Liver (tissue), 9 donors: ENCODE results near the gene RHO. TPM values are rescaled to one million over a fixed set of nuclear protein-coding genes. Genes with fewer than 3 reads are reported as not detected.

Experiments
- DNase-seq: peaks from one replicate; pipeline ENCODE4 v3.0.0-alpha.2; 2017; ENCODE audit warnings: low spot score
- H3K27ac ChIP-seq, 2 donors: one replicate each; pipeline ENCODE4 v1.7.0; 2013; ENCODE audit warnings: inconsistent platforms in 2 of 2, low read length in 2 of 2, control low read depth in 1 of 2, low read depth in 1 of 2, mild to moderate bottlenecking in 1 of 2
- H3K27me3 ChIP-seq, 4 donors: one replicate each; pipeline versions ENCODE4 v1.6.1 to v1.7.0; 2013; ENCODE audit warnings: low read length in 3 of 4, inconsistent platforms in 1 of 4, mild to moderate bottlenecking in 1 of 4, moderate library complexity in 1 of 4; ENCODE audit not compliant: control insufficient read depth in 4 of 4, insufficient read depth in 4 of 4
- H3K36me3 ChIP-seq, 4 donors: one replicate each; pipeline versions ENCODE4 v1.6.1 to v1.7.0; 2013; ENCODE audit warnings: low read length in 3 of 4, mild to moderate bottlenecking in 3 of 4, low read depth in 1 of 4, moderate library complexity in 1 of 4; ENCODE audit not compliant: control insufficient read depth in 4 of 4, insufficient read depth in 3 of 4
- H3K4me1 ChIP-seq, 4 donors: one replicate each; pipeline versions ENCODE4 v1.6.1 to v1.7.0; 2013; ENCODE audit warnings: low read length in 3 of 4, mild to moderate bottlenecking in 3 of 4, moderate library complexity in 1 of 4; ENCODE audit not compliant: control insufficient read depth in 4 of 4, insufficient read depth in 4 of 4
- H3K4me3 ChIP-seq, 3 donors: one replicate each; pipeline versions ENCODE4 v1.6.1 to v1.7.0; 2013; ENCODE audit warnings: low read length in 3 of 3, control low read depth in 1 of 3, low read depth in 1 of 3, mild to moderate bottlenecking in 1 of 3
- H3K9ac ChIP-seq, 2 donors: one replicate each; pipeline ENCODE4 v1.7.0; 2013; ENCODE audit warnings: low read length in 2 of 2, mild to moderate bottlenecking in 2 of 2, moderate library complexity in 2 of 2, control low read depth in 1 of 2, low read depth in 1 of 2
- H3K9me3 ChIP-seq, 4 donors: one replicate each; pipeline versions ENCODE4 v1.6.1 to v1.7.0; 2013; ENCODE audit warnings: low read length in 3 of 4; ENCODE audit not compliant: control insufficient read depth in 4 of 4
- ATF3 ChIP-seq: IDR thresholded peaks from 2 replicates; pipeline ENCODE4 v1.6.1; 2016; ENCODE audit warnings: antibody characterized with exemption
- CTCF ChIP-seq: fragments of 150-350 bp; IDR thresholded peaks from 2 replicates; pipeline ENCODE4 v1.5.1; 2017; ENCODE audit warnings: improper control_type of control experiment, low read depth, low read length; ENCODE audit not compliant: missing input control
- EGR1 ChIP-seq, 2 donors: IDR thresholded peaks; 2 replicates each; pipeline ENCODE4 v1.6.1; 2016 to 2018; ENCODE audit warnings: antibody characterized with exemption in 2 of 2, low read depth in 2 of 2
- FOXA1 ChIP-seq: IDR thresholded peaks from 2 replicates; pipeline ENCODE4 v1.6.1; 2016; ENCODE audit warnings: antibody characterized with exemption
- FOXA2 ChIP-seq: IDR thresholded peaks from 2 replicates; pipeline ENCODE4 v1.6.1; 2016; ENCODE audit warnings: antibody characterized with exemption
- GABPA ChIP-seq, 2 donors: IDR thresholded peaks in 1 of 2; conservative IDR thresholded peaks in 1 of 2; 2 replicates each; pipeline ENCODE4 v1.6.1; 2016; ENCODE audit warnings: antibody characterized with exemption in 2 of 2, mild to moderate bottlenecking in 1 of 2, moderate library complexity in 1 of 2
- HNF4A ChIP-seq, 2 donors: conservative IDR thresholded peaks; 2 replicates each; pipeline ENCODE4 v1.6.1; 2016; ENCODE audit warnings: antibody characterized with exemption in 2 of 2, mild to moderate bottlenecking in 2 of 2
- HNF4G ChIP-seq: IDR thresholded peaks from 2 replicates; pipeline ENCODE4 v1.6.1; 2016; ENCODE audit warnings: antibody characterized with exemption
- JUND ChIP-seq, 2 donors: IDR thresholded peaks; 2 replicates each; pipeline ENCODE4 v1.6.1; 2016; ENCODE audit warnings: antibody characterized with exemption in 2 of 2
- MAX ChIP-seq: IDR thresholded peaks from 2 replicates; pipeline ENCODE4 v1.6.1; 2016; ENCODE audit warnings: antibody characterized with exemption
- NR2F2 ChIP-seq: IDR thresholded peaks from 2 replicates; pipeline ENCODE4 v1.6.1; 2016; ENCODE audit warnings: antibody characterized with exemption
- RAD21 ChIP-seq, 2 donors: IDR thresholded peaks; 2 replicates each; pipeline ENCODE4 v1.6.1; 2016; ENCODE audit warnings: antibody characterized with exemption in 2 of 2, mild to moderate bottlenecking in 2 of 2
- REST ChIP-seq: IDR thresholded peaks from 2 replicates; pipeline ENCODE4 v1.6.1; 2016; ENCODE audit warnings: antibody characterized with exemption, mild to moderate bottlenecking
- RXRA ChIP-seq, 2 donors: IDR thresholded peaks; 2 replicates each; pipeline ENCODE4 v1.6.1; 2017 to 2018; ENCODE audit warnings: antibody characterized with exemption in 2 of 2, mild to moderate bottlenecking in 1 of 2
- SP1 ChIP-seq: IDR thresholded peaks from 2 replicates; pipeline ENCODE4 v1.6.1; 2018; ENCODE audit warnings: antibody characterized with exemption, mild to moderate bottlenecking
- TAF1 ChIP-seq: conservative IDR thresholded peaks from 2 replicates; pipeline ENCODE4 v1.6.1; 2016; ENCODE audit warnings: antibody characterized with exemption, mild to moderate bottlenecking
- YY1 ChIP-seq: IDR thresholded peaks from 2 replicates; pipeline ENCODE4 v1.6.1; 2016; ENCODE audit warnings: antibody characterized with exemption, mild to moderate bottlenecking
- ZBTB33 ChIP-seq: IDR thresholded peaks from 2 replicates; pipeline ENCODE4 v1.6.1; 2016; ENCODE audit warnings: antibody characterized with exemption
- WGBS: extraction: QIAGEN DNeasy Blood & Tissue Kit; methylation state at CpG from one replicate; pipeline ENCODE4 v1.1.7; 2013; 5-methylcytosine and 5-hydroxymethylcytosine counted together
- polyA plus RNA-seq, 2 donors: library from polyadenylated mRNA; stranded (reverse) in 1 of 2; unstranded in 1 of 2; fragments of 200-250 nt in 1 of 2; fragments of >200 nt in 1 of 2; fragmentation: Nextera tagmentation in 1 of 2; extraction: Ambion mirVana in 1 of 2; gene quantifications; one replicate each; pipeline versions ENCODE4 v1.2.1 to v1.2.3, GENCODE V29; 2013 to 2015
- total RNA-seq, 2 donors: library from RNA; depleted of rRNA; stranded (reverse); fragments of >200 nt; gene quantifications; one replicate each; pipeline ENCODE4 v1.2.3, GENCODE V29; 2014
- donor health status: healthy.
- donor health status: healthy.
- donor health status: healthy.
- donor health status: healthy.
- donor health status: healthy.

The RHO gene
- total and polyA plus RNA-seq, 4 donors, result not detected

- 94% methylated on average over 5 of the region's 5 CpGs for WGBS
- no peak for DNase-seq
- H3K9me3 ChIP-seq, result no peaks in the 10 kb centered on the region
- peaks cover 0 to 10% (median 6%) of the 10 kb centered on the region in 4 donors for H3K4me1 ChIP-seq
- H3K27me3 ChIP-seq, result no peaks in the 10 kb centered on the region
- no peak overlapping the region for H3K4me3 ChIP-seq
- no peak overlapping the region for H3K27ac ChIP-seq
- TF ChIP-seq TAF1 (no peak), SP1 (no peak), CTCF (no peak), HNF4A (conservative IDR thresholded peaks at IDR 0.05) (no peak), REST (no peak), YY1 (no peak), HNF4G (no peak), EGR1 (IDR thresholded peaks at IDR 0.05; ENCODE audit: low read depth in 2 of 2) (no peak), NR2F2 (no peak), ZBTB33 (no peak), GABPA (IDR thresholded peaks at IDR 0.05 in 1 of 2, conservative IDR thresholded peaks at IDR 0.05 in 1 of 2) (no peak), RXRA (IDR thresholded peaks at IDR 0.05) (no peak), JUND (IDR thresholded peaks at IDR 0.05) (no peak), FOXA2 (no peak), FOXA1 (no peak), RAD21 (IDR thresholded peaks at IDR 0.05) (no peak), MAX (no peak), ATF3 (no peak)
- H3K36me3 ChIP-seq, result peaks cover 0 to 23% (median 7%) of the 10 kb centered on the region in 4 donors
- no peak overlapping the region for H3K9ac ChIP-seq
Observed at GRCh38 chr3:129504471-129505100, 23.9 kb upstream of the RHO start.
